Activated naive CD4-positive, alpha-beta T cell treated with anti-CD3 and anti-CD28 coated beads for 36 hours (primary cell): ENCODE results near the gene DOK6. TPM values are rescaled to one million over a fixed set of nuclear protein-coding genes. Genes with fewer than 3 reads are reported as not detected.
"Not testable (repeated sequence)": the region's sequence is repeated elsewhere in the genome, so short reads cannot be mapped to it uniquely, and the experiment has no call there.

ENCODE experiments used
- CTCF ChIA-PET: fragments of 350-600 bp; sonication (Branson Sonifier 250); formaldehyde crosslinking; loops from one replicate; lab custom pipeline; 2021; ENCODE audit warnings: antibody characterized with exemption; lab: Charles Lee
- DNase-seq: peaks from one replicate; pipeline ENCODE4 v3.0.0-alpha.2; 2020
- H3K27ac Mint-ChIP-seq: one replicate; pipeline ENCODE4 v1.8.0; 2021; ENCODE audit warnings: mild to moderate bottlenecking, mixed read lengths
- H3K27me3 Mint-ChIP-seq: one replicate; pipeline ENCODE4 v1.8.0; 2021; ENCODE audit warnings: low read depth, mixed read lengths
- H3K36me3 Mint-ChIP-seq: one replicate; pipeline ENCODE4 v1.8.0; 2021; ENCODE audit warnings: low read depth, mixed read lengths
- H3K4me1 Mint-ChIP-seq: one replicate; pipeline ENCODE4 v1.8.0; 2021; ENCODE audit warnings: low read depth, mixed read lengths
- H3K4me3 Mint-ChIP-seq: one replicate; pipeline ENCODE4 v1.8.0; 2021; ENCODE audit warnings: mild to moderate bottlenecking, moderate library complexity, mixed read lengths
- H3K9me3 Mint-ChIP-seq: one replicate; pipeline ENCODE4 v1.8.0; 2021; ENCODE audit warnings: mixed read lengths
- intact Hi-C: fragments of 100-400 bp; cut with micrococcal nuclease; formaldehyde crosslinking; loops from one replicate; pipeline ENCODE4 v1.15.1; 2023
- total RNA-seq, 2 experiments: library from RNA; stranded (reverse); gene quantifications; one replicate each; pipeline ENCODE4 v1.2.3, GENCODE V29; 2021

The DOK6 gene
- total RNA-seq, 2 experiments from 2014 or later = not detected

DNA sequence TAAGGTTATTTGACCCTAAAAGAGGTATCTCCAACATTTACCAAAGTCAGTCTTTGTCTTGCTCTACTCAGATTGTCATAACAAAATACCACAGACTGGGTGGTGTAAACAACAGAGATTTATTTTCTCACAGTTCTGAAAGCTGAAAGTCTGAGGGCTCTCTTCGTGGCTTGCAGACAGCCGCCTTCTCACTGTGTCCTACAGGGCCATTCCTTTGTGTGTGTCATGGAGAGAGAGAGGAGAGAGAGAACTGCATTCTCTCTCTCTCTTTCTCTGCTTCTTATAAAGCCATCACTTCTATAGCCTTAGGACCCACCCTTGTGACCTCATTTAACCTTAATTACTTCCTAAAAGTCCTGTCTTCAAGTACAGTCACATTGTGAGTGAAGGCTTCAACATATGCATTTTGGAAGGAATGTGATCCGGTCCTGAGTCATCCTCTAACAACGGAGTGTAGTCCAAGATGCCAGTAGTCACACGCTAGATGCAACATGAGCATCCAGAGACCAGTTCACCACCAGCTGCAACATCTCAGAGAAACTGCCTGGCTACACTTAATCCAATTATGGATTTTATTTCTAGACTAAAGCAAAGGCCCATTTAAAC, 416.8 kb downstream of the DOK6 start:
- Mint-ChIP-seq H3K27me3 (no peaks in the 10 kb centered on the region), H3K4me3 (no peak overlapping the region), H3K9me3 (peaks cover 2% of the 10 kb centered on the region), H3K36me3 (peaks cover 7% of the 10 kb centered on the region), H3K4me1 (no peaks in the 10 kb centered on the region), H3K27ac (no peak overlapping the region)
- CTCF ChIA-PET = no interaction called here
- intact Hi-C loops = no loop called here
- no peak for DNase-seq

- Mint-ChIP-seq H3K27me3 (no peaks in the 10 kb centered on the region), H3K9me3 (peaks cover 2% of the 10 kb centered on the region), H3K4me1 (no peaks in the 10 kb centered on the region), H3K36me3 (peaks cover 6% of the 10 kb centered on the region), H3K4me3 (no peak overlapping the region), H3K27ac (no peak overlapping the region)
- intact Hi-C loops = no loop called here
- no peak for DNase-seq
- CTCF ChIA-PET = no interaction called here
Measured at GRCh38 chr18:69819460-69819859, 418.8 kb downstream of the DOK6 start.

DNA sequence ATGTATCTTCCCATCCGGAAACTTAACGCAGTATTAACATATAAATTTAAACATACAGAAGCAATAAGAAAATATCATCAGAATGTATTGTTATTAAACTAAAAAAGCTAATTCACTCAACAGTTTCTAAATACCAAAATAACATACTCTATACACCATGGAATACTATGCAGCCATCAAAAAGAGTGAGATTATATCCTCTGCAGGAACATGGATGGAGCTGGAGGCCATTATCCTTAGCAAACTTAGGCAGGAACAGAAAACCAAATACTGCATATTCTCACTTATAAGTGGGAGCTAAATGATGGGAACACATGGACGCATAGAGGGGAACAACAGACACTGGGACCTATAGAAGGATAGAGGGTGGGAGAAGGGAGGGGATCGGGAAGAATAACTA, 419.9 kb downstream of the DOK6 start:
- no peaks in the 10 kb centered on the region for H3K27me3 Mint-ChIP-seq
- no peaks in the 10 kb centered on the region for H3K4me1 Mint-ChIP-seq
- DNase-seq = no peak
- CTCF ChIA-PET = interaction anchor here (1.2 kb wide), 1 partner anchor 11 kb away, joined by 4 read pairs; no protein-coding TSS in a partner anchor
- peaks cover 6% of the 10 kb centered on the region for H3K36me3 Mint-ChIP-seq
- no peak overlapping the region for H3K4me3 Mint-ChIP-seq
- intact Hi-C loops = no loop called here
- H3K27ac Mint-ChIP-seq = no peak overlapping the region
- H3K9me3 Mint-ChIP-seq = peaks cover 2% of the 10 kb centered on the region

- H3K36me3 Mint-ChIP-seq = peaks cover 15% of the 10 kb centered on the region
- CTCF ChIA-PET = interaction anchor here (0.8 kb wide), 1 partner anchor 189 kb away, joined by 4 read pairs; no protein-coding TSS in a partner anchor
Measured at GRCh38 chr18:69830189-69830588, 429.5 kb downstream of the DOK6 start.

DNA sequence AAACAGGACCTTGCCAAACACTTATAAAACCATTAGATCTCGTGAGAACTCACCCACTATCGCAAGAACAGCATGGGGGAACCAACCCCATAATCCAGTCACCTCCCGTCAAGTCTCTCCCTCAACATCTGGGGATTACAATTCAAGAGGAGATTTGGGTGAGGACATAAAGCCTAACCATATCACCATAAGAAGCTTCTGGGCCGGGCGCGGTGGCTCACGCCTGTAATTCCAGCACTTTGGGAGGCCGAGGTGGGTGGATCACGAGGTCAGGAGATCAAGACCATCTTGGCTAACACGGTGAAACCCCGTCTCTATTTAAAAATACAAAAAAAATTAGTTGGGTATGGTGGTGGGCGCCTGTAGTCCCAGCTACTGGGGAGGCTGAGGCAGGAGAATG, 434.3 kb downstream of the DOK6 start:
- H3K36me3 Mint-ChIP-seq = peaks cover 17% of the 10 kb centered on the region
- CTCF ChIA-PET = interaction anchor here (0.6 to 0.8 kb wide), 2 partner anchors 234 to 804 kb away, joined by 3 read pairs; no protein-coding TSS in a partner anchor
- H3K27me3 Mint-ChIP-seq, DNase-seq, H3K27ac Mint-ChIP-seq, H3K4me3 Mint-ChIP-seq, H3K9me3 Mint-ChIP-seq, intact Hi-C loops, H3K4me1 Mint-ChIP-seq: not testable (repeated sequence)

More at GRCh38 chr18:69830189-69830588, 429.5 kb downstream of the DOK6 start:
- no peaks in the 10 kb centered on the region for H3K4me1 Mint-ChIP-seq
- H3K9me3 Mint-ChIP-seq = no peaks in the 10 kb centered on the region
- no peaks in the 10 kb centered on the region for H3K27me3 Mint-ChIP-seq
- DNase-seq = no peak
- H3K27ac Mint-ChIP-seq = no peak overlapping the region
- intact Hi-C loops = no loop called here
- no peak overlapping the region for H3K4me3 Mint-ChIP-seq

DNA sequence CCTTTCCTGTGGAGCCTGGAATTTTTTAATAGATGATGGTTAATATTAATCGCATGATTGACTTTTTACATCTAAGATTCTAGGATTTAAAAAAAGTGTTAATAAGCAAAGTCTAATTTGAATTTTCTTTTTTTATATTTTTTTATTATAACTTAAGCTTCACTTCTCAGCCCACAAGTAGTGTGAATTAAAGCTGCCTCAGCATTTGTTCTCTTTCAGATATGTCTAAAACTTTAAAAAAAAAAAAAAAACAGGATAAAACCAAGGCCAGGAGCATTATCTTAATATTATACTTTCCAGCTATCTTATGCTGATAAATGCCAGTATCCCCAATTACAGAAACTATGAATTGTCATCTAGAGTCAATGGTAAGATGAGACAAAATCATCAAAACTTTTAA, 437.3 kb downstream of the DOK6 start:
- peaks cover 7% of the 10 kb centered on the region for H3K36me3 Mint-ChIP-seq
- no peaks in the 10 kb centered on the region for H3K4me1 Mint-ChIP-seq
- no peak overlapping the region for H3K4me3 Mint-ChIP-seq
- CTCF ChIA-PET = interaction anchor here (0.6 to 0.8 kb wide), 2 partner anchors 31 to 107 kb away, joined by 3 to 4 read pairs; no protein-coding TSS in a partner anchor
- no peak overlapping the region for H3K27ac Mint-ChIP-seq
- H3K9me3 Mint-ChIP-seq = no peaks in the 10 kb centered on the region
- H3K27me3 Mint-ChIP-seq = no peaks in the 10 kb centered on the region
- no peak for DNase-seq
- intact Hi-C loops = no loop called here

- Mint-ChIP-seq H3K9me3 (no peaks in the 10 kb centered on the region), H3K27ac (no peak overlapping the region), H3K36me3 (peaks cover 7% of the 10 kb centered on the region), H3K4me3 (no peak overlapping the region), H3K4me1 (no peaks in the 10 kb centered on the region), H3K27me3 (no peaks in the 10 kb centered on the region)
- intact Hi-C loops = no loop called here
- DNase-seq = peak; percentile 26
- CTCF ChIA-PET = interaction anchor here (0.6 kb wide), 1 partner anchor 107 kb away, joined by 3 read pairs; no protein-coding TSS in a partner anchor
Measured at GRCh38 chr18:69838620-69839411, 438.1 kb downstream of the DOK6 start.

DNA sequence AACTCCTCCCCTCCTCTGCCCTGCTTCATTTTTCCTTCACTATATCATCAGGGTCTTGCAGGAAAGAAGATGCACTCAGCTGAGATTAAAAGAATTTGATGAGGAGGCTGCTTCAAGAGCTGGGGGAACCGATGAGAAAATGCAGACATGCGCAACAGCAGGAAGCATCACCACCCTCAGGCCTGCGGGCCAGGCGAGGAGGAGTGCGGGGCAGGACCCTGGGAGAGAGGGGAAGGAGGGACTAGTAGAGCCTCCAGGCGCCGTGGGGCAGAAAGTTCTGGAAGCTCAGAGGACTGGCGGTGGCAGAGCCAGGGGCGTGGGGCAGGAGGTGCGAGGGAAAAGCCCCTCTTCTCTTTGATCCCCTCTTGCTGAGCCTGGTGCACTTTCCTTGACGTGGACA, 438.8 kb downstream of the DOK6 start:
- H3K4me1 Mint-ChIP-seq = no peaks in the 10 kb centered on the region
- H3K27me3 Mint-ChIP-seq = no peaks in the 10 kb centered on the region
- H3K9me3 Mint-ChIP-seq = no peaks in the 10 kb centered on the region
- peaks cover 7% of the 10 kb centered on the region for H3K36me3 Mint-ChIP-seq
- no peak overlapping the region for H3K4me3 Mint-ChIP-seq
- no peak overlapping the region for H3K27ac Mint-ChIP-seq
- no peak for DNase-seq
- intact Hi-C loops = no loop called here
- CTCF ChIA-PET = interaction anchor here (1.1 to 2.0 kb wide), 2 partner anchors 8 to 10 kb away, joined by 5 to 7 read pairs; no protein-coding TSS in a partner anchor

- Mint-ChIP-seq H3K4me3 (no peak overlapping the region), H3K9me3 (no peaks in the 10 kb centered on the region), H3K36me3 (peaks cover 4% of the 10 kb centered on the region), H3K27me3 (no peaks in the 10 kb centered on the region), H3K4me1 (no peaks in the 10 kb centered on the region), H3K27ac (no peak overlapping the region)
- DNase-seq = no peak
- CTCF ChIA-PET = interaction anchor here (1.1 to 2.0 kb wide), 2 partner anchors 9 kb away, joined by 5 to 7 read pairs; no protein-coding TSS in a partner anchor
- intact Hi-C loops = no loop called here
Measured at GRCh38 chr18:69840001-69840400, 439.3 kb downstream of the DOK6 start.

DNA sequence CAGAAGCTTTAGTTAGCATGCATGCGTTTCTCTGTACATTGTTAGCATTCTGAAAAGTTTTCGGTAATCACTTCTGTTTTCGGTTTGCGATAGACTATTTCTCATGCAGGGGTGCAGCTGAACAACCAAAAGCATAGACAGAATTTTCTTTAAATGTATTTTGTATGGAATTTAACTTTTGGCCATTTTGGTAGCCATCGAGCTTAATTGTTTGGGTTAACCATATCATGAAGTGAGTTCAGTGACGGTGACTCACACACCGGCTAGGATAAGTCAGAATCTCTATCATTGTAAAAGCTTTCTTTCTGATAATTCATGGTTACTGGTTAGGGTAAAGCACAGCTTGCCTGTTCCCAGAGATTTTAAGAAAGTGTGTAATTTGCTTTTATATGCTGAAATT, 439.8 kb downstream of the DOK6 start:
- DNase-seq = no peak
- no peak overlapping the region for H3K4me3 Mint-ChIP-seq
- no peaks in the 10 kb centered on the region for H3K27me3 Mint-ChIP-seq

DNA sequence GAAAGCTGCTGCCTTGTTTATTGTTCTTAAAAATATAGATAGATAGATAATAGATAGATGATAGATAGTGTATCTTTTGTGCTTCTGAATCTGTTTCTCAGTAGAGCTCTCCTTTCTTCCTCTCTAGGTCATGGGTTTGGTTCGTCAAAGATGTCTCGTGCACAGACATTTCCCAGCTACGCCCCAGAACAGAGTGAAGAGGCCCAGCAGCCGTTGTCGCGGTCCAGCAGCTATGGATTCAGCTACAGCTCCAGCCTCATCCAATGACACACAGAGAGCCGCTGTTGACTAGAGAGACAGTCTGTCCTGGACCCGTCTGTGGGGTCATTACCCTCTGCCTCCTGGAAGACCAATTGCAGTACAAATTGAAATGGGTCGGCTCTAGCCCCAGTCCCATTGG, 440.4 kb downstream of the DOK6 start:
- H3K9me3 Mint-ChIP-seq = no peaks in the 10 kb centered on the region
- intact Hi-C loops = no loop called here
- CTCF ChIA-PET = interaction anchor here (2.0 kb wide), 1 partner anchor 8 kb away, joined by 7 read pairs; no protein-coding TSS in a partner anchor
- peaks cover 2% of the 10 kb centered on the region for H3K36me3 Mint-ChIP-seq
- H3K27ac Mint-ChIP-seq = no peak overlapping the region
- no peaks in the 10 kb centered on the region for H3K4me1 Mint-ChIP-seq
- H3K27me3 Mint-ChIP-seq = no peaks in the 10 kb centered on the region
- no peak for DNase-seq
- no peak overlapping the region for H3K4me3 Mint-ChIP-seq

More for the DNA sequence above, 439.8 kb downstream of the DOK6 start:
- no peaks in the 10 kb centered on the region for H3K9me3 Mint-ChIP-seq
- intact Hi-C loops = no loop called here
- no peaks in the 10 kb centered on the region for H3K4me1 Mint-ChIP-seq
- no peak overlapping the region for H3K27ac Mint-ChIP-seq
- H3K36me3 Mint-ChIP-seq = peaks cover 3% of the 10 kb centered on the region
- CTCF ChIA-PET = interaction anchor here (1.1 to 2.0 kb wide), 2 partner anchors 9 kb away, joined by 5 to 7 read pairs; no protein-coding TSS in a partner anchor

DNA sequence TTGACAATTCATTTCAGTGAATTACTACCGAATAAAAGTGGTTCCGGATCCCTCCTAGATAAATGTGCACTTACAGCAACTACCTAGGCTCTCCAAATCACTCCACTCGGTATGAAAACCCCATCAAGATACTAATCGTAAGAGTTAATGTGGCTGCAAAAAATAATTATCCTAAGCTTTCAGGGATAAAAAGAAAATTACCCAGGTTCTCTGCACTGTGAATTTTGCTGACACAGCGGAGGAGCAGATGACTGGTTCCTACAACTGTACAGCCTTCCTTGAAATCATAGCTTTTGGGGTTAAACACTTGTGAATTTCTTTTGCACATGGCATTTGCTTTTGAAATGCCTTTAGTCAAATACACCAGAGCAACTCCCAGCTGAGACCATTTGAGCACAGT, 442.3 kb downstream of the DOK6 start:
- DNase-seq = no peak
- peaks cover 2% of the 10 kb centered on the region for H3K36me3 Mint-ChIP-seq
- H3K9me3 Mint-ChIP-seq = no peaks in the 10 kb centered on the region
- no peaks in the 10 kb centered on the region for H3K4me1 Mint-ChIP-seq
- no peak overlapping the region for H3K4me3 Mint-ChIP-seq
- no peak overlapping the region for H3K27ac Mint-ChIP-seq
- intact Hi-C loops = no loop called here
- CTCF ChIA-PET = no interaction called here
- H3K27me3 Mint-ChIP-seq = no peaks in the 10 kb centered on the region
